Stomach (tissue), 9 donors: Measurements from ENCODE around the gene ZIC4. TPM values are rescaled to one million over a fixed set of nuclear protein-coding genes. Genes with fewer than 3 reads are reported as not detected.

Source experiments
- DNase-seq, 2 donors: peaks; one replicate each; pipeline versions ENCODE4 v3.0.0 to v3.0.0-alpha.2; 2013 to 2019
- H3K27ac ChIP-seq, 5 donors: fragments of 200-600 bp in 4 of 5; sonication (generic) in 4 of 5; one replicate each; pipeline ENCODE4 v1.5.1; 2013 to 2019; ENCODE audit warnings: mild to moderate bottlenecking in 1 of 5, moderate library complexity in 1 of 5
- H3K27me3 ChIP-seq, 3 donors: fragments of 200-600 bp; sonication (generic); one replicate each; pipeline ENCODE4 v1.5.1; 2017 to 2019; ENCODE audit warnings: mixed run types in 1 of 3
- H3K36me3 ChIP-seq, 4 donors: fragments of 200-600 bp; sonication (generic); 1 replicate in 3 of 4; 2 replicates in 1 of 4; pipeline ENCODE4 v1.5.1; 2016 to 2019
- H3K4me1 ChIP-seq, 4 donors: fragments of 200-600 bp; sonication (generic); one replicate each; pipeline ENCODE4 v1.5.1; 2016 to 2019
- H3K4me3 ChIP-seq, 4 donors: fragments of 200-600 bp; sonication (generic) in 3 of 4; one replicate each; pipeline ENCODE4 v1.5.1; 2016 to 2019; ENCODE audit warnings: mild to moderate bottlenecking in 1 of 4
- H3K9me3 ChIP-seq, 4 donors: fragments of 200-600 bp; sonication (generic); one replicate each; pipeline ENCODE4 v1.5.1; 2016 to 2019
- CTCF ChIP-seq, 7 experiments: fragments of 450-650 bp in 4 of 7; fragments of 200-600 bp in 3 of 7; sonication (generic) in 3 of 7; IDR thresholded peaks; one replicate each; pipeline ENCODE4 v1.5.1; 2016 to 2019; ENCODE audit warnings: antibody characterized with exemption in 7 of 7, control low read depth in 2 of 7, mild to moderate bottlenecking in 1 of 7
- EP300 ChIP-seq: sonication (generic); formaldehyde crosslinking; IDR thresholded peaks from one replicate; pipeline ENCODE4 v1.6.1; 2017; ENCODE audit warnings: antibody characterized with exemption
- POLR2A ChIP-seq, 4 donors: fragments of 450-650 bp; IDR thresholded peaks; one replicate each; pipeline ENCODE4 v1.6.1; 2016; ENCODE audit warnings: antibody characterized with exemption in 4 of 4, control low read depth in 2 of 4, mild to moderate bottlenecking in 1 of 4, moderate library complexity in 1 of 4
- POLR2AphosphoS5 ChIP-seq, 3 donors: sonication (generic); formaldehyde crosslinking; IDR thresholded peaks; one replicate each; pipeline ENCODE4 v1.6.1; 2016; ENCODE audit warnings: antibody characterized with exemption in 3 of 3
- WGBS, 5 donors: extraction: QIAGEN DNeasy Blood & Tissue Kit in 3 of 5; methylation state at CpG; one replicate each; pipeline versions ENCODE4 v1.1.5 to v1.1.7; 2013 to 2018; 5-methylcytosine and 5-hydroxymethylcytosine counted together
- intact Hi-C: fragments of 100-400 bp; cut with DNase I; formaldehyde crosslinking; loops from one replicate; pipeline ENCODE4 v1.15.1; 2023; ENCODE audit warnings: low total_unique reads
- polyA plus RNA-seq, 3 donors: library from polyadenylated mRNA; stranded (reverse); fragments of 200-250 nt; gene quantifications; one replicate each; pipeline ENCODE4 v1.2.3, GENCODE V29; 2013
- total RNA-seq, 5 donors: library from RNA; depleted of rRNA; stranded (reverse); fragments of >200 nt; gene quantifications; one replicate each; pipeline versions ENCODE4 v1.1.0 to v1.2.3, GENCODE V29; 2014 to 2016
- donor health status: healthy with polysubstance abuse.
- donor health status: Bipolar disorder and iron deficiency.
- donor health status: healthy.

Gene ZIC4
- total and polyA plus RNA-seq, 8 donors: not detected

GRCh38 chr3:147391781-147392624 is 14.3 kb downstream of the ZIC4 start:
- peaks cover 67 to 100% (median 97%) of the 10 kb centered on the region in 3 donors for H3K27me3 ChIP-seq
- H3K27ac ChIP-seq: no peak overlapping the region
- peaks cover 0 to 59% (median 39%) of the 10 kb centered on the region in 4 donors for H3K4me1 ChIP-seq
- WGBS, 5 donors: 4 to 9% (median 6%) methylated on average over 27 to 51 of the region's 51 CpGs
- DNase-seq: no peak
- H3K9me3 ChIP-seq: peaks cover 4 to 75% (median 30%) of the 10 kb centered on the region in 4 donors
- intact Hi-C loops: no loop called here
- no peaks in the 10 kb centered on the region for H3K36me3 ChIP-seq
- TF ChIP-seq POLR2A (IDR thresholded peaks at IDR 0.05) (no peak), CTCF (IDR thresholded peaks at IDR 0.05) (no peak), EP300 (no peak), POLR2AphosphoS5 (IDR thresholded peaks at IDR 0.05) (no peak)
- H3K4me3 ChIP-seq: peak overlapping the region; percentile 15 to 36 (median 28)

GRCh38 chr3:147390589-147391569 is 15.5 kb downstream of the ZIC4 start:
- no peak overlapping the region for H3K4me3 ChIP-seq
- DNase-seq: no peak
- WGBS, 5 donors: 10 to 13% (median 12%) methylated on average over 53 to 77 of the region's 77 CpGs
- H3K27ac ChIP-seq: no peak overlapping the region
- intact Hi-C loops: no loop called here
- peaks cover 57 to 100% (median 95%) of the 10 kb centered on the region in 3 donors for H3K27me3 ChIP-seq
- no peak for TF ChIP-seq POLR2A (IDR thresholded peaks at IDR 0.05)
- no peak for TF ChIP-seq EP300
- no peak for TF ChIP-seq POLR2AphosphoS5 (IDR thresholded peaks at IDR 0.05)
- no peak for TF ChIP-seq CTCF (IDR thresholded peaks at IDR 0.05)
- H3K36me3 ChIP-seq: no peaks in the 10 kb centered on the region
- peaks cover 0 to 47% (median 31%) of the 10 kb centered on the region in 4 donors for H3K4me1 ChIP-seq
- H3K9me3 ChIP-seq: peaks cover 4 to 64% (median 28%) of the 10 kb centered on the region in 4 donors

GRCh38 chr3:147389717-147390116 is 16.6 kb downstream of the ZIC4 start:
- 3 to 10% (median 5%) methylated on average over 12 of the region's 12 CpGs for WGBS, 5 donors
- intact Hi-C loops: no loop called here
- no peak for TF ChIP-seq EP300
- TF ChIP-seq POLR2A (IDR thresholded peaks at IDR 0.05): no peak
- no peak for TF ChIP-seq POLR2AphosphoS5 (IDR thresholded peaks at IDR 0.05)
- no peak for TF ChIP-seq CTCF (IDR thresholded peaks at IDR 0.05)
- H3K4me3 ChIP-seq: no peak overlapping the region
- DNase-seq: no peak
- peaks cover 56 to 100% (median 97%) of the 10 kb centered on the region in 3 donors for H3K27me3 ChIP-seq
- peaks cover 0 to 42% (median 29%) of the 10 kb centered on the region in 4 donors for H3K4me1 ChIP-seq
- H3K9me3 ChIP-seq: peaks cover 4 to 61% (median 28%) of the 10 kb centered on the region in 4 donors
- H3K36me3 ChIP-seq: no peaks in the 10 kb centered on the region
- H3K27ac ChIP-seq: no peak overlapping the region
